CD4-positive, alpha-beta T cell (primary cell): ENCODE measurements around the gene GALR3. TPM values are rescaled to one million over a fixed set of nuclear protein-coding genes. Genes with fewer than 3 reads are reported as not detected.

Experiments
- ATAC-seq: fragments of 200-7000 bp; cut with Tn5 transposase; one replicate; pipeline ENCODE4 v1.10.0; 2022; ENCODE audit warnings: mild to moderate bottlenecking; ENCODE audit not compliant: poor library complexity
- CTCF ChIA-PET: fragments of 350-600 bp; sonication (Branson Sonifier 250); formaldehyde crosslinking; loops from one replicate; lab custom pipeline; 2021; ENCODE audit warnings: antibody characterized with exemption, inconsistent platforms; lab: Charles Lee
- POLR2A ChIA-PET: fragments of 350-600 bp; sonication (Branson Sonifier 250); formaldehyde crosslinking; loops from one replicate; lab custom pipeline; 2021; ENCODE audit warnings: antibody characterized with exemption, inconsistent platforms; lab: Charles Lee
- DNase-seq, 14 experiments: peaks; one replicate each; pipeline ENCODE4 v3.0.0-alpha.2; 2013 to 2020; ENCODE audit warnings: mixed read lengths in 2 of 14
- H3K27ac ChIP-seq, 2 donors: one replicate each; pipeline versions ENCODE4 v1.5.1 to v1.7.0; 2013; ENCODE audit warnings: low read length in 2 of 2, low read depth in 1 of 2, mild to moderate bottlenecking in 1 of 2
- H3K27me3 ChIP-seq, 2 experiments: 1 replicate in 1 of 2; 2 replicates in 1 of 2; pipeline versions ENCODE4 v1.6.1 to v1.7.0; 2013; ENCODE audit warnings: low read length in 2 of 2, control low read depth in 1 of 2, mild to moderate bottlenecking in 1 of 2, moderate library complexity in 1 of 2; ENCODE audit not compliant: insufficient read depth in 2 of 2, control insufficient read depth in 1 of 2
- H3K36me3 ChIP-seq: one replicate; pipeline ENCODE4 v1.6.1; 2013; ENCODE audit warnings: low read length, control low read depth; ENCODE audit not compliant: insufficient read depth
- H3K4me1 ChIP-seq: one replicate; pipeline ENCODE4 v1.6.1; 2013; ENCODE audit warnings: low read length, control low read depth; ENCODE audit not compliant: insufficient read depth
- H3K4me3 ChIP-seq: one replicate; pipeline ENCODE4 v1.5.1; 2013; ENCODE audit warnings: mild to moderate bottlenecking, low read length, moderate library complexity
- H3K9me3 ChIP-seq, 2 experiments: 1 replicate in 1 of 2; 2 replicates in 1 of 2; pipeline versions ENCODE4 v1.6.1 to v1.7.0; 2013; ENCODE audit warnings: low read length in 2 of 2, mild to moderate bottlenecking in 2 of 2, control low read depth in 1 of 2, moderate library complexity in 1 of 2; ENCODE audit not compliant: control insufficient read depth in 1 of 2, insufficient read depth in 1 of 2
- H3K27ac Mint-ChIP-seq: one replicate; pipeline ENCODE4 v1.8.0; 2020; ENCODE audit warnings: mixed read lengths
- H3K27me3 Mint-ChIP-seq: one replicate; pipeline ENCODE4 v1.8.0; 2021; ENCODE audit warnings: mixed read lengths
- H3K36me3 Mint-ChIP-seq: one replicate; pipeline ENCODE4 v1.8.0; 2021; ENCODE audit warnings: low read depth, mixed read lengths
- H3K4me1 Mint-ChIP-seq: one replicate; pipeline ENCODE4 v1.8.0; 2021; ENCODE audit warnings: low read depth, mixed read lengths
- H3K4me3 Mint-ChIP-seq: one replicate; pipeline ENCODE4 v1.8.0; 2020; ENCODE audit warnings: mild to moderate bottlenecking, mixed read lengths
- H3K9me3 Mint-ChIP-seq: one replicate; pipeline ENCODE4 v1.8.0; 2020; ENCODE audit warnings: mixed read lengths
- intact Hi-C, 2 experiments: fragments of 100-400 bp; cut with DNase I in 1 of 2; cut with micrococcal nuclease in 1 of 2; formaldehyde crosslinking; loops; one replicate each; pipeline versions ENCODE4 v1.15.1 to v1.9.0; 2023 to 2025; cut with DNase I, micrococcal nuclease
- total RNA-seq, 174 experiments: library from RNA in 2 of 174; stranded (reverse) in 2 of 174; gene quantifications; one replicate each; pipeline ENCODE4 v1.2.3 and lab custom pipeline; 2021 to 2026
- TF ChIP-seq, protein P1 (sequence below): fragments of 200-600 bp; IDR thresholded peaks from one replicate; pipeline ENCODE4 v1.8.0; 2022; ENCODE audit warnings: antibody characterized with exemption, mild to moderate bottlenecking

GALR3 gene
- total RNA-seq, 2 experiments from 2014 or later = not detected

DNA sequence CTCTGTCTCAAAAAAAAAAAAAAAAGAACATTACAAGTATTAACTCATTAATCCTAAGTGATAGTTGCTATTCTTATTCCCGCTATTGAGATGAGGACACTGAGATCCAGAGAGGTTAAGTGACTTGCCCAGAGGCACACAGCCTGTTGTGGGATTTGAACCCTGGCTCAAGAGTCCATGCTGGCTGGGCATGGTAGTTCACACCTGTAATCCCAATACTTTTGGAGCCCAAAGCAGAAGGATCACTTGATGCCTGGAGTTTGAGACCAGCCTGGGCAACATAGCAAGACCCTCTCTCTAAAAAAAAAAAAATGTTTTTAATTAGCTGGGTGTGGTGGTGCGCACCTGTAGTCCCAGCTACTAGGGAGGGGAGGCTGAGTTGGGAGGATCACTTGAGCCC lies 11.3 kb upstream of the GALR3 start:
- ATAC-seq = no peak
- H3K27ac Mint-ChIP-seq = no peak overlapping the region
- H3K27ac ChIP-seq = no peak overlapping the region
- POLR2A ChIA-PET = no interaction called here
- TF ChIP-seq, protein P1, sequence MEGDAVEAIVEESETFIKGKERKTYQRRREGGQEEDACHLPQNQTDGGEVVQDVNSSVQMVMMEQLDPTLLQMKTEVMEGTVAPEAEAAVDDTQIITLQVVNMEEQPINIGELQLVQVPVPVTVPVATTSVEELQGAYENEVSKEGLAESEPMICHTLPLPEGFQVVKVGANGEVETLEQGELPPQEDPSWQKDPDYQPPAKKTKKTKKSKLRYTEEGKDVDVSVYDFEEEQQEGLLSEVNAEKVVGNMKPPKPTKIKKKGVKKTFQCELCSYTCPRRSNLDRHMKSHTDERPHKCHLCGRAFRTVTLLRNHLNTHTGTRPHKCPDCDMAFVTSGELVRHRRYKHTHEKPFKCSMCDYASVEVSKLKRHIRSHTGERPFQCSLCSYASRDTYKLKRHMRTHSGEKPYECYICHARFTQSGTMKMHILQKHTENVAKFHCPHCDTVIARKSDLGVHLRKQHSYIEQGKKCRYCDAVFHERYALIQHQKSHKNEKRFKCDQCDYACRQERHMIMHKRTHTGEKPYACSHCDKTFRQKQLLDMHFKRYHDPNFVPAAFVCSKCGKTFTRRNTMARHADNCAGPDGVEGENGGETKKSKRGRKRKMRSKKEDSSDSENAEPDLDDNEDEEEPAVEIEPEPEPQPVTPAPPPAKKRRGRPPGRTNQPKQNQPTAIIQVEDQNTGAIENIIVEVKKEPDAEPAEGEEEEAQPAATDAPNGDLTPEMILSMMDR = no peak
- peaks cover 21% of the 10 kb centered on the region for H3K4me1 ChIP-seq
- no peaks in the 10 kb centered on the region for H3K9me3 Mint-ChIP-seq
- no peaks in the 10 kb centered on the region for H3K36me3 Mint-ChIP-seq
- no peak overlapping the region for H3K4me3 Mint-ChIP-seq
- H3K27me3 ChIP-seq = peaks cover 20 to 38% of the 10 kb centered on the region in 2 experiments
- peaks cover 14% of the 10 kb centered on the region for H3K4me1 Mint-ChIP-seq
- H3K9me3 ChIP-seq = no peaks in the 10 kb centered on the region
- CTCF ChIA-PET = no interaction called here
- DNase-seq = no peak
- intact Hi-C loops = no loop called here
- no peaks in the 10 kb centered on the region for H3K36me3 ChIP-seq
- H3K4me3 ChIP-seq = no peak overlapping the region
- H3K27me3 Mint-ChIP-seq = peaks cover 11% of the 10 kb centered on the region

DNA sequence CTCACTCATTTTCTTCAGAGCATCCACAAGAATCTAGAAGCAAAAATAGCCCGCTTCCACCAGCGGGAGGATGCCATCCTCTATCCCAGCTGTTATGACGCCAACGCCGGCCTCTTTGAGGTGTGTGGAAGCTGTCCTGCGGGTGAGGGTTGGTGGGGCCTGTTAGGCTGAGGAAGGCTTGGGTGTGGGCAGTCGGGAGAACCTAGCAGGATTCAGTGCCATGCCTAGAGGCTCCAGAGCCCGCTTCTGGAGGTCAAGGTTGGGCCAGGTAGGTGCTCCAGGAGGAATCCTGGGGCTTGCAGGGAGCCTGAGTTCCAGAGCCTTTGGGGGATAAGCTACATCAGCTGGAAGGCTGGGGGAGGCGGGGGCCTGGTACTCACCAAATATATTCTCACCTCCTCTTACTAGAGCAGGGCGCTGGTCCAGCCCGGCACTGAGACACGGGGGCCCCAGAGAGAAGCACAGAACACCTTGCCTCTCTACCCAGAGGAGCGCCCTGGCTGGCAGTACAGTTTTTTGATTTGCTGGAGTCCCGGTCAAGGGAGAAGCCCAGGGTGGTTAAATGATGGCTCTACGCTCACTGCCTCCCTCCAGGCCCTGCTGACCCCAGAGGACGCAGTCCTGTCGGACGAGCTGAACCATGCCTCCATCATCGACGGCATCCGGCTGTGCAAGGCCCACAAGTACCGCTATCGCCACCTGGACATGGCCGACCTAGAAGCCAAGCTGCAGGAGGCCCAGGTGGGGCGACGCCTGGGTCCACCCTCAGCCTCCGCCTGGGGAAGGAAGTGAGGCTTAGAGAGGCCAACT lies 10.1 kb upstream of the GALR3 start:
- Mint-ChIP-seq H3K36me3 (no peaks in the 10 kb centered on the region), H3K27me3 (peaks cover 9% of the 10 kb centered on the region), H3K9me3 (no peaks in the 10 kb centered on the region), H3K4me3 (no peak overlapping the region), H3K27ac (no peak overlapping the region), H3K4me1 (peaks cover 8% of the 10 kb centered on the region)
- ATAC-seq (no peak), DNase-seq (no peak)
- TF ChIP-seq, protein P1 = no peak
- intact Hi-C loops = no loop called here
- Histone ChIP-seq H3K4me1 (peaks cover 20% of the 10 kb centered on the region), H3K36me3 (no peaks in the 10 kb centered on the region), H3K27me3 (peaks cover 12 to 32% of the 10 kb centered on the region in 2 experiments), H3K27ac (no peak overlapping the region), H3K4me3 (no peak overlapping the region), H3K9me3 (no peaks in the 10 kb centered on the region)
- ChIA-PET CTCF (no interaction called here), POLR2A (no interaction called here)

DNA sequence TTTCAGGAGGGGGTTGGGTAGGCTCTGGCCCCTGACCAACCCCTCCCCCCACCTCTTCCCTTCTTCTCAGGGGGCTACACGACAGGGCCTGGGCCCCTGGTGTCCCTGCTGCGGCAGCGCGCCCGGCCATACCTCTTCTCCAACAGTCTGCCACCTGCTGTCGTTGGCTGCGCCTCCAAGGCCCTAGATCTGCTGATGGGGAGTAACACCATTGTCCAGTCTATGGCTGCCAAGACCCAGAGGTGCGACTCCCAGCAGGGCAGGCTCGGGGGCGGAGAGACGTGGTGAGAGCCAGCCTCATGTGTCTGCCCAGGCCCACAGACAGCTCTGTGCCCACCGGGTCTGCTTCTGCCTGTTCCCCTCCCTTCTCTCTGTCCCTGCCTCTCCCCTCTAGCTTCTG lies 7.6 kb upstream of the GALR3 start:
- ChIA-PET CTCF (no interaction called here), POLR2A (no interaction called here)
- TF ChIP-seq, protein P1 = no peak
- Mint-ChIP-seq H3K36me3 (no peaks in the 10 kb centered on the region), H3K27ac (no peak overlapping the region), H3K4me3 (no peak overlapping the region), H3K27me3 (peaks cover 20% of the 10 kb centered on the region), H3K4me1 (peaks cover 3% of the 10 kb centered on the region), H3K9me3 (no peaks in the 10 kb centered on the region)
- Histone ChIP-seq H3K9me3 (no peaks in the 10 kb centered on the region), H3K4me1 (peaks cover 21% of the 10 kb centered on the region), H3K4me3 (no peak overlapping the region), H3K27me3 (peaks cover 4 to 12% of the 10 kb centered on the region in 2 experiments), H3K36me3 (no peaks in the 10 kb centered on the region), H3K27ac (no peak overlapping the region)
- intact Hi-C loops = no loop called here
- no peak for ATAC-seq
- DNase-seq = no peak
